ENCODE results near the gene CDK17. TPM values are rescaled to one million over a fixed set of nuclear protein-coding genes. Genes with fewer than 3 reads are reported as not detected.

The CDK17 gene
- total and polyA plus RNA-seq, 2 donors (not counting 1 experiment from before 2014, with no cell fraction given): 15.6 to 87.8 TPM

DNA sequence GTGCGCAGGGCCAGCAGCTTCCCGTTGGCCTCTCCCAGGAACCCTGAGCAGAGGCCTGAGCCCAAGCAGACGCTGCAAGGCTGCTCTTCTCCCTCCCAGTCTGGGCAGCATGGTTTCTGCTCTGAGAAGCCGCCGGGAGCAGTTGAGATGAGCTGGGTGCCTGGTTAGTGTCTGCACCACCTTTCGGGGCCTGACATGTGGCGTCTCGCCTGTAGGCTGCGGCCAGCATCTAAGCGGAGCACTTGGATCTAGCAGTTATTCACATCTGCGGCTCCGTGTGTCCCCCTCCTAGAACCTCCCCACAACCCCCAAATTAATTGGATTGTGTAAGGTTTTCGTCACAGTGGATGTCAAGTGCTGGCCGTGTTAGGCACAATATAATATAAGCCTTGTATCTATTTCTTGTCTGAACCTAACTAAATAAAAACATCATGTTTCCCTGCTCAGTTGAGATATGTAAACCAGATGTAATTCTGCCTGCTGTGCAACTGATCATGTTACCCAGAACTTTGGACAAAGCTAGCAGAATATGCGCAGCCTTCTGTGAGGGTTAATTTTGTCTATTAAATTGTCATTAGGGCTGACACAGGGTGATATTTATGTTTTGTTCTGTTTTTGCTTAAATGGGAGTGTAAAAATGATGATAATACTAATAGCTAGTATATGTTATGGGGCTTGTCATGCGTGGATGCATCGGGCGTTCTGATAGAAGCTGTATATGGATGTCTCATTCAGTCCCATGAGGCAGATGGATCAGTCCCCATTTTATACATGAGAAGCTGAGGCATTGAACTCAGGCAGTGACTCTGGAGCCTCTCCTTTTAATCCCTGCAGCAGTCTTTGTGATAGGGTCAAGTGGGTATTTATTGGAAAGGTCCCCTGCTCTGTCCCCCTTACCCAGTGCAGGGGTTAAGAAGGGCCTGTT lies 160.3 kb downstream of the CDK17 start:
- H3K4me3 Mint-ChIP-seq: no peak overlapping the region
- POLR2A ChIA-PET: no interaction called here
- H3K4me1 Mint-ChIP-seq: peaks cover 40% of the 10 kb centered on the region
- Histone ChIP-seq H3K9me3 (ENCODE audit: control extremely low read depth in 1 of 3, control insufficient read depth in 2 of 3, insufficient read depth in 1 of 3, low read length in 2 of 3) (peaks cover 0 to 5% (median 0%) of the 10 kb centered on the region in 3 donors), H3K4me3 (ENCODE audit: control extremely low read depth in 1 of 5, extremely low read depth in 1 of 5, insufficient read depth in 1 of 5, low read depth in 2 of 5, low read length in 4 of 5) (no peak overlapping the region), H3K27ac (ENCODE audit: low read length in 2 of 2) (no peak overlapping the region), H3K36me3 (replicated peaks in 1 of 2; ENCODE audit: control extremely low read depth in 1 of 2, control insufficient read depth in 1 of 2, extremely low read depth in 1 of 2, insufficient read depth in 2 of 2, low read length in 1 of 2) (peaks cover 0 to 49% of the 10 kb centered on the region in 2 experiments), H3K79me2 (ENCODE audit: control insufficient read depth, insufficient read depth, low read length) (peaks cover 93% of the 10 kb centered on the region), H3K27me3 (replicated peaks in 1 of 4; ENCODE audit: control extremely low read depth in 1 of 4, control insufficient read depth in 3 of 4, insufficient read depth in 4 of 4, low read length in 3 of 4) (no peaks in the 10 kb centered on the region), H3K4me1 (ENCODE audit: control insufficient read depth in 2 of 2, insufficient read depth in 2 of 2, low read length in 2 of 2) (peaks cover 0 to 6% of the 10 kb centered on the region in 2 donors), H2AFZ (ENCODE audit: insufficient read depth, low read depth, low read length, poor library complexity, severe bottlenecking) (no peak overlapping the region), H3K4me2 (replicated peaks; ENCODE audit: low read depth, low read length, poor library complexity, severe bottlenecking) (no peak overlapping the region), H3K9ac (ENCODE audit: low read length) (no peak overlapping the region), H4K20me1 (ENCODE audit: control insufficient read depth, insufficient read depth, low read length, poor library complexity, severe bottlenecking) (peaks cover 63% of the 10 kb centered on the region)
- no peak overlapping the region for H3K27ac Mint-ChIP-seq
- WGBS (ENCODE audit: insufficient coverage): 96% methylated on average over 6 of the region's 18 CpGs
- TF ChIP-seq, protein P1, sequence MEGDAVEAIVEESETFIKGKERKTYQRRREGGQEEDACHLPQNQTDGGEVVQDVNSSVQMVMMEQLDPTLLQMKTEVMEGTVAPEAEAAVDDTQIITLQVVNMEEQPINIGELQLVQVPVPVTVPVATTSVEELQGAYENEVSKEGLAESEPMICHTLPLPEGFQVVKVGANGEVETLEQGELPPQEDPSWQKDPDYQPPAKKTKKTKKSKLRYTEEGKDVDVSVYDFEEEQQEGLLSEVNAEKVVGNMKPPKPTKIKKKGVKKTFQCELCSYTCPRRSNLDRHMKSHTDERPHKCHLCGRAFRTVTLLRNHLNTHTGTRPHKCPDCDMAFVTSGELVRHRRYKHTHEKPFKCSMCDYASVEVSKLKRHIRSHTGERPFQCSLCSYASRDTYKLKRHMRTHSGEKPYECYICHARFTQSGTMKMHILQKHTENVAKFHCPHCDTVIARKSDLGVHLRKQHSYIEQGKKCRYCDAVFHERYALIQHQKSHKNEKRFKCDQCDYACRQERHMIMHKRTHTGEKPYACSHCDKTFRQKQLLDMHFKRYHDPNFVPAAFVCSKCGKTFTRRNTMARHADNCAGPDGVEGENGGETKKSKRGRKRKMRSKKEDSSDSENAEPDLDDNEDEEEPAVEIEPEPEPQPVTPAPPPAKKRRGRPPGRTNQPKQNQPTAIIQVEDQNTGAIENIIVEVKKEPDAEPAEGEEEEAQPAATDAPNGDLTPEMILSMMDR (IDR thresholded peaks at IDR 0.05): no peak
- H3K9me3 Mint-ChIP-seq (ENCODE audit: insufficient read depth): no peaks in the 10 kb centered on the region
- DNase-seq (no peak), ATAC-seq (ENCODE audit: low read depth) (no peak)
- intact Hi-C loops (cut with micrococcal nuclease): no loop called here
- CTCF ChIA-PET: interaction anchor here (1.2 kb wide), 1 partner anchor 160 kb away, joined by 3 read pairs; the partner anchor contains the start of gene CDK17
- H3K27me3 Mint-ChIP-seq: no peaks in the 10 kb centered on the region

DNA sequence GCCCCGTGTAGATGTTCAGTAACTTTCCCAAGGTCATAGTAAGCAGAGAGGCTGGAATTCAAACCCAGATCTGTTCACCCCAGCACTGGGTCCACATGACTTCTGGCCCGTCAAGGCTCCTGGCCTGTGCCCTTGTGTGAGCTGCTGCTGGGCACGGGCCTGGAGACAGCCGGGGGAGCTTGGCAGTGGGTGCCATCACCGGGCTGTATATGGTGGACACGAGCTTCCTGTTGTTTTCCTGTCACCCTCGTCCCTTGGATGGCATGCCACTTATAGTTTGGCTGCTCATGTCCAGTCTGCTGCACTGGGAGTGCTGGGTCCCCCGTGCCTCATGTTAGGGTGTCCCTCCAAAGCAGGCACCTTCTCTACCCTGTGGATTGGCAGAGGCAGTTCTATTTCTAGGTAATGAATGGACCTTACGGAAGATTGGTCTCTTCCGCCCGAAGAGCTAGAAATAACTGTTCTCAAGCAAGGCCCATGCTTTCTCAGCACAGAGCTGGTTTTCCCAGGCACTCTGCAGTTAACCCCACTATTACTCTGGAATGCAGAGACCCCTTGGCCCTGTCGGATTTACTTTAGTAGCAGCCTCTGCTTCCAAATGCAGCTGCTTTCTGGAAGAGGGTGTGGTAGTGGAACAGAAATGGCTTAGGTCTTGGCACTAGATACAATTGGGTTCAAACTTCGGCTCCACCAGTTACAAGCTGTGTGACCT lies 161.7 kb downstream of the CDK17 start:
- no peaks in the 10 kb centered on the region for H3K27me3 Mint-ChIP-seq
- Histone ChIP-seq H3K27ac (ENCODE audit: low read length in 2 of 2) (no peak overlapping the region), H3K27me3 (replicated peaks in 1 of 4; ENCODE audit: control extremely low read depth in 1 of 4, control insufficient read depth in 3 of 4, insufficient read depth in 4 of 4, low read length in 3 of 4) (no peaks in the 10 kb centered on the region), H3K4me2 (replicated peaks; ENCODE audit: low read depth, low read length, poor library complexity, severe bottlenecking) (no peak overlapping the region), H3K9me3 (ENCODE audit: control extremely low read depth in 1 of 3, control insufficient read depth in 2 of 3, insufficient read depth in 1 of 3, low read length in 2 of 3) (peaks cover 0 to 5% (median 0%) of the 10 kb centered on the region in 3 donors), H3K4me3 (ENCODE audit: control extremely low read depth in 1 of 5, extremely low read depth in 1 of 5, insufficient read depth in 1 of 5, low read depth in 2 of 5, low read length in 4 of 5) (no peak overlapping the region), H3K79me2 (ENCODE audit: control insufficient read depth, insufficient read depth, low read length) (peaks cover 96% of the 10 kb centered on the region), H2AFZ (ENCODE audit: insufficient read depth, low read depth, low read length, poor library complexity, severe bottlenecking) (no peak overlapping the region), H3K4me1 (ENCODE audit: control insufficient read depth in 2 of 2, insufficient read depth in 2 of 2, low read length in 2 of 2) (peaks cover 0 to 6% of the 10 kb centered on the region in 2 donors), H4K20me1 (ENCODE audit: control insufficient read depth, insufficient read depth, low read length, poor library complexity, severe bottlenecking) (peaks cover 73% of the 10 kb centered on the region), H3K36me3 (replicated peaks in 1 of 2; ENCODE audit: control extremely low read depth in 1 of 2, control insufficient read depth in 1 of 2, extremely low read depth in 1 of 2, insufficient read depth in 2 of 2, low read length in 1 of 2) (peaks cover 0 to 49% of the 10 kb centered on the region in 2 experiments), H3K9ac (ENCODE audit: low read length) (no peak overlapping the region)
- no peak overlapping the region for H3K4me3 Mint-ChIP-seq
- TF ChIP-seq, protein P1 (IDR thresholded peaks at IDR 0.05): no peak
- POLR2A ChIA-PET: no interaction called here
- peak overlapping the region; percentile 20 for H3K27ac Mint-ChIP-seq
- peaks cover 35% of the 10 kb centered on the region for H3K4me1 Mint-ChIP-seq
- CTCF ChIA-PET: interaction anchor here (0.8 to 2.1 kb wide), 2 partner anchors 69 to 278 kb away, joined by 3 to 5 read pairs; no protein-coding TSS in a partner anchor
- intact Hi-C loops (cut with micrococcal nuclease): no loop called here
- DNase-seq (no peak), ATAC-seq (ENCODE audit: low read depth) (no peak)
- 94% methylated on average over 7 of the region's 13 CpGs for WGBS (ENCODE audit: insufficient coverage)
- no peaks in the 10 kb centered on the region for H3K9me3 Mint-ChIP-seq (ENCODE audit: insufficient read depth)

All from B cell (primary cell).